ENCODE data around the gene BAZ1B.
"Not testable (repeated sequence)": the region's sequence is repeated elsewhere in the genome, so short reads cannot be mapped to it uniquely, and the experiment has no call there.

BAZ1B gene

GRCh38 chr7:73426016-73426415 is 96.1 kb downstream of the BAZ1B start:
- DNase-seq (ENCODE audit: low spot score), result no peak

GRCh38 chr7:73425356-73425983 is 96.6 kb downstream of the BAZ1B start:
- DNase-seq (ENCODE audit: low spot score), result no peak

- no peak for DNase-seq (ENCODE audit: low spot score)
These were observed 97.6 kb downstream of the BAZ1B start for GRCh38 chr7:73424489-73424885.

DNA sequence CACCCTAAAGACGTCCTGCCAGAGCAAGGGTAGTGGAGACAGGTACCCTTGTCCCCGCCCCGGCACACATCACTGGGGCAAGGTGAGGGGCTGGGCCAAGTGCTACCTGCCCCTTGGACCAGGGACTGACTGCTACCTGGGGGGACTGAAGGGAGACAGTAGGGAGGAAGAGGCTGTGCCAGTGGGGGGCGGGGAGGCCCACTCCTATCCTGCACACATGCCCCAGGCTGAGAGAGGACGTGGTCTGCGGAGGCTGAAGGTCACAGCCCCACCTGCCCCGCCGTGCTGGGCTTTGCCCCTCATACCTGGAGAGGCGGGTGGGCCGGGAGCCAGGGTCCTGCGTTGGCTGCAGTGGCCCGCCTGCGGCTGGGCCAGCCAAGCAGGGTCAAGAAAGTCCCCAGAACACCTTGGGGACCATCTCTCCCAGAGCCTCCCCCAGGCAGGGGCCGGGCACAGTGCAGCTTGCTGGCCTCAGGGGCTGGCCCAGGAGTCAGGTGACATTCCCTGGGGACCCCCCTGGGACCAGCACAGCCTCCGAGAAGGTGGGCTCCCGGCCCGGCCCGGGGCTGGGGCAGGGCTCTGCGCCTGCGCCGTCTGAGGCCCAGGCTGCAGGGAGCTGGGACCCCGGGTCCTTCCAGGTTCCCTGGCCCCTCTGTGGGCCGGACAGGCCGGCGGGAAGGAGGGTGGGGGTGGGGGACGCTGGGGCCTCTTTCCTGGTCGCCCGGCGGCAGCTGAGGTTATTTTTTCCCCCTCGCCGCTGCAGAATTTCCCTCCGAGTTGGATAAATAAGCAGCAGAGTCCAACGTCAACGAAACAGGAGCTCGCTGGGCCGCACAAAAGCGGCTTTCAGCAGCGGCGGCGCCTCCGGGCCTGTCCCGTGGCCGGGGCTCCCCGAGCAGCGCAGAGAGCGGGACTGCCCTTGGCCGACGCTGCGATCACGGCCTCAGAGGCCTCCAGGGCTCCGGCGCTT is 98.3 kb downstream of the BAZ1B start:
- DNase-seq (ENCODE audit: low spot score), result no peak

- not testable (repeated sequence) for DNase-seq (ENCODE audit: low spot score)
These were observed 101.5 kb downstream of the BAZ1B start for GRCh38 chr7:73420610-73421009.

GRCh38 chr7:73420016-73420415 is 102.1 kb downstream of the BAZ1B start:
- DNase-seq (ENCODE audit: low spot score), result not testable (repeated sequence)

- no peak for DNase-seq (ENCODE audit: low spot score)
These were observed 103.9 kb downstream of the BAZ1B start for GRCh38 chr7:73418113-73418703.

DNA sequence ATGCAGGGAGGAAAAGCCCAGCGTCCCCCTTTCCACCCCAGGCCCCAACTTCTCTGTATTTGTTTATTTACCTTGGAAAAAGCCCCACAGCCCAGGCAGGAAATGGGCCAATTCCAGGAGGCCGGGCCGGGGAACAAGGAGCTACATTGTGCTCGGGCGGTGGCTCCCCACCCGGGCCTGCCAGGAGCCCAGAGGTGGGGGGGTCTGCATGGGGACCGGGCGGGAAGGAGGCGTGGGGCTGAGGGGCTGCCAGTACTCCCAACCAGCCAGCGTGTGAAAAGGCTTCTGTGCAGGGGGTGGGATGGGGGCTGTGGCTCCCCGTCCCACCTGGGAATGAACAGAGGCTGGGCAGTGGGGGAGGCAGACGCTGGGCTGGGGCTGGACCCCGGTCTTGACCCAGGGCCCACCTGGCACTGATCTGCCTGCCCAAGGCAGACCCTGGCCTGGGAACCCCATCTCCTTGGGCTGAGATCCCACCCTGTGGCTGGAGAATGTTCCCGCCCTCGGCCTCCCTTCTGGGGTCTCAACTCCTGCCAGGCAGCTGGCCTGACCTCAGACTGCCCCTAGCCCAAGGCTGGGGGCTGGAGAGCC is 111.5 kb downstream of the BAZ1B start:
- not testable (repeated sequence) for DNase-seq (ENCODE audit: low spot score)

GRCh38 chr7:73404860-73405259 is 117.2 kb downstream of the BAZ1B start:
- DNase-seq (ENCODE audit: low spot score), result not testable (repeated sequence)

DNA sequence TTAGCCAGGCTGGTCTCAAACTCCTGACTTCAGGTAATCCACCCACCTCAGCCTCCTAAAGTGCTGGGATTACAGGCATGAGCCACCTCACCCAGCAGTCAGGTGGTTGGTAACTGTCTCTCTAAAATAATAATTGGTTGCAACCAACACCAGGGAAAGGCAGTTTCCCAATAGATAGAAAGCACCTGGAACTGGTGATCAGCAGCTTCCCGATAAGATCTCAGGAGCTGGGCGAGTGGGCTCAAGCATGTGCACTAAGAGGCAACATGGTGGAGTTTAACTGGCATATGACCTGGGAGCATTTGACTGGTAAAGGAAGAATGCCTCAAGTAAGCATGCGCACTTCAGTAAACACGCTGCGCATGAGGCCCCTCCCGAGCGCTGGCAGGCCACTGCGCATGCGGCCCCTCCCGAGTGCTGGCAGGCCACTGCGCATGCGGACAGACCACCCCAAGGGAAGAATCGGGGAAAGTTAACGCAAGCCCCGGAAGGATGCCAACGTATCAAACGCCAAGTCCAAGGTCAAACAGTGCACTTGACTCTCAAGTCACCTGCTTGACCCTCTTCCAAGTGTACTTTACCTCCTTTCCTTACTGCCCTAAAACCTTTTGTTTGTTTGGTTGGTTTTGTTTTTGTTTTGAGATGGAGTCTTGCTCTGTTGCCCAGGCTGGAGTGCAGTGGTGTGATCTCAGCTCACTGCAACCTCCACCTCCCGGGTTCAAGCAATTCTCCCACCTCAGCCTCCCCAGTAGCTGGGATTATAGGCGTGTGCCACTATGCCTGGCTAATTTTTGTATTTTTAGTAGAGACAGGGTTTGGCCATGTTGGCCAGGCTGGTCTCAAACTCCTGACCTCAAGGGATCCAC is 122.7 kb downstream of the BAZ1B start:
- DNase-seq (ENCODE audit: low spot score), result peak; percentile 71

DNA sequence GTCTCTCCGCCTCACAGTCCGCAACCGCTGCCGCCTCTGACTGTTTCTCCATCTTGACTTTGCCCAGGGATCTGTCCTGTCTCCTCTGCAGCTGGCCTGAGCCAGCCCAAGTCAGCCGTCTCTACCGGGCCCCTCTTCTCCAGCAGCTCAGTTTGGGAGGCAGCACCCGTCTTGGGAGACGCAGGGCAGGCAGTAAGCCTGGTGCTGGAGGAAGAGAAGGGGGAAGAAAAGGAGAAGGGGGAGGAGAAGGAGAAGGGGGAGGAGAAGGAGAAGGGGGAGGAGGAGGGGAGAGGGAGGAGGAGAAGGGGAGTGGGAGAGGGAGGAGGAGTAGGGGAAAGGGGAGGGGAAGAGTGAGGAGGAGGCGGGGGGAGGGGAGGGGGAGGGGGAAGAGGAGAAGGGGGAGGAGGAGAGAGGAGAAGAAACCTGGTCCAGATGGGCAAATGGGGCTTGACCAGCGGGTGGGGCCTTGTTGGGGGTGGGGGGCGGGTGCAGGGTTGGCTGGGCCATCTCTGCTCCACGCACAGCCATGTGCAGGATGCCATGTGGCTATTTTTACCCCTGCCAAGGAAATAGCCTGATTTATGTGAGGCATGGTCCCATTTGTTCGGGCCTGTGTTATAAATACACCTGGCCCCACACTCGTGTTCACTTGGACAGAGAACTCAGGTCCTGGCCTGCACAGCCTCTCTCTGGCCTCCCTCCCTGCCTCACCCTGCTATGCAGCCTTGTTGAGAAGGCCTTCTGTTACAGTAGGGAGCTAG is 124.4 kb downstream of the BAZ1B start:
- no peak for DNase-seq (ENCODE audit: low spot score)

GRCh38 chr7:73395538-73396503 is 126.3 kb downstream of the BAZ1B start:
- no peak for DNase-seq (ENCODE audit: low spot score)

DNA sequence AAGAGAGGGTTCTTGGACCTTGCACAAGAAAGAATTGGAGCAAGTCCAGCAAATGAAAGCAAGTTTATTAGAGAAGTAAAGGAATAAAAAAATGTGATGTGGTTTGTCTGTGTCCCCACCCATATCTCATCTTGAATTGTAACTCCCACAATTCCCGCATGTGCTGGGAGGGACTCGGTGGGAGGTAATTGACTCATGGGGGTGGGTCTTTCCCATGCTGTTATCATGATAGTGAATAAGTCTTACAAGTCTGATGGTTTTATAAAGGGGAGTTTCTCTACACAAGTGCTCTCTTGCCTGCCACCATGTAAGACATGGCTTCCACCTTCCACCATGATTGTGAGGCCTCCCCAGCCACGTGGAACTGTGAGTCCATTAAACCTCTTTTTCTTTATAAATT is 127.7 kb downstream of the BAZ1B start:
- DNase-seq (ENCODE audit: low spot score), result no peak

- no peak for DNase-seq (ENCODE audit: low spot score)
These were observed 130.7 kb downstream of the BAZ1B start for GRCh38 chr7:73391396-73391795.

All from CD4-positive, alpha-beta T cell treated with Interleukin-15 for 4 hours (primary cell).